HG03457 (cell line): ENCODE results near the gene EHBP1L1.
A peak's percentile ranks its signal among the peaks of the same experiment; 100 is the strongest.
"Not testable (repeated sequence)": the region's sequence is repeated elsewhere in the genome, so short reads cannot be mapped to it uniquely, and the experiment has no call there.

ENCODE experiments used
- ATAC-seq: cut with Tn5 transposase; IDR thresholded peaks from one replicate; pipeline ENCODE4 v1.9.1; 2021; ENCODE audit warnings: moderate number of reproducible peaks; ENCODE audit not compliant: unreplicated experiment

The EHBP1L1 gene

GRCh38 chr11:65560555-65561418 is 15.1 kb upstream of the EHBP1L1 start:
- ATAC-seq: no peak

GRCh38 chr11:65562020-65562419 is 13.8 kb upstream of the EHBP1L1 start:
- ATAC-seq: no peak

GRCh38 chr11:65562788-65563187 is 13.1 kb upstream of the EHBP1L1 start:
- no peak for ATAC-seq

- no peak for ATAC-seq
These were observed 12.3 kb upstream of the EHBP1L1 start for GRCh38 chr11:65563601-65564000.

- ATAC-seq: not testable (repeated sequence)
These were observed 10.8 kb upstream of the EHBP1L1 start for GRCh38 chr11:65564879-65565559.

- ATAC-seq: no peak
These were observed 10.0 kb upstream of the EHBP1L1 start for GRCh38 chr11:65565624-65566453.

- ATAC-seq: no peak
These were observed 6.5 kb upstream of the EHBP1L1 start for GRCh38 chr11:65569164-65569972.

- ATAC-seq: peak; percentile 45
These were observed 5.6 kb upstream of the EHBP1L1 start, which contains the start of gene ZNRD2 for GRCh38 chr11:65569973-65570918. Gene ZNRD2, plus strand, starts transcription at chr11:65570477. Its CDS starts 15 bp downstream, at chr11:65570492.

GRCh38 chr11:65571420-65571819 is 4.4 kb upstream of the EHBP1L1 start:
- no peak for ATAC-seq

GRCh38 chr11:65571940-65572339 is 3.9 kb upstream of the EHBP1L1 start:
- ATAC-seq: no peak

GRCh38 chr11:65572356-65573051 is 3.3 kb upstream of the EHBP1L1 start, which contains the start of gene FAM89B:
Gene FAM89B, plus strand, starts transcription at chr11:65572538. Its CDS starts 132 bp downstream, at chr11:65572670.
- no peak for ATAC-seq

- ATAC-seq: no peak
These were observed 2.3 kb upstream of the EHBP1L1 start for GRCh38 chr11:65573391-65574079.

GRCh38 chr11:65574109-65574810 is 1.6 kb upstream of the EHBP1L1 start:
- peak; percentile 23 for ATAC-seq

- ATAC-seq: no peak
These were observed 864 bp upstream of the EHBP1L1 start for GRCh38 chr11:65574811-65575567.

- ATAC-seq: no peak
These were observed 496 bp downstream of the EHBP1L1 start for GRCh38 chr11:65576232-65576866.
